Globus pallidus (tissue), 1 donor: ENCODE results near the gene GRID1.
"Not testable (repeated sequence)": the region's sequence is repeated elsewhere in the genome, so short reads cannot be mapped to it uniquely, and the experiment has no call there.

Experiments used
- DNase-seq: peaks from one replicate; pipeline ENCODE4 v3.0.0-alpha.2; 2015; ENCODE audit warnings: low spot score

GRID1 gene

DNA sequence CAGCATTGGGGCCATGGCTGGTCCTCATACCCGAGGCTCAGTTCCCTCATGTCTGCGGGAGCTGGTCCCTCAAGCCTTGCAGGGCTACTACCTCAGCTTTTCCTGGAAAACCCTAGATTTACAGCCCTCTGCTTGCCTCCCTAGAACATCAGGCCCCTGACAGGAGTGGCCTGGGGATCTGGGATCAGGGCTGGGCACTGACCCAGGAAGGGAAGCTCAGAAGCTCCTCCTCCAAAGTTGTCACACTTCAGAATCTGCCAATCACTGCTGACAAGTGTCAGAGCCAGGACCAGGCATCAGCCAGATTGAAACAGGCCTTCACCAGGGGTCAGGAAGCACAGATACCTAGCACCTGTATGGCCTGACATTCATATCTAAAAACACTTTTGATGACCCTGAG lies 115.2 kb downstream of the GRID1 start:
- no peak for DNase-seq

DNA sequence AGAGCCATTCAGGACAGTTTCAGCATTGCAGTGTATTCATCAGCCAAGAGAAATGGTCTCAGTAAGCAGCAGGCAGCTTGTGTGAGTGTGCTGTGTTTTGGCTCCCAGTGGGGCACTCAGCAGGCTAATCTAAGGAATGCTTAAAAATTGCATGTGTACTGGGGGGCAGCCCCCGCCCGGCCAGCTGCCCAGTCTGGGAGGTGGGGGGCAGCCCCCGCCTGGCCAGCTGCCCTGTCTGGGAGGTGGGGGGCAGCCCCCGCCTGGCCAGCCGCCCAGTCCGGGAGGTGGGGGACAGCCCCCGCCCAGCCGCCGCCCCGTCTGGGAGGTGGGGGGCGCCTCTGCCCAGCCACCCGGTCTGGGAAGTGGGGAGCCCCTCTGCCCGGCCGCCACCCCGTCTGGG lies 116.2 kb downstream of the GRID1 start:
- no peak for DNase-seq

DNA sequence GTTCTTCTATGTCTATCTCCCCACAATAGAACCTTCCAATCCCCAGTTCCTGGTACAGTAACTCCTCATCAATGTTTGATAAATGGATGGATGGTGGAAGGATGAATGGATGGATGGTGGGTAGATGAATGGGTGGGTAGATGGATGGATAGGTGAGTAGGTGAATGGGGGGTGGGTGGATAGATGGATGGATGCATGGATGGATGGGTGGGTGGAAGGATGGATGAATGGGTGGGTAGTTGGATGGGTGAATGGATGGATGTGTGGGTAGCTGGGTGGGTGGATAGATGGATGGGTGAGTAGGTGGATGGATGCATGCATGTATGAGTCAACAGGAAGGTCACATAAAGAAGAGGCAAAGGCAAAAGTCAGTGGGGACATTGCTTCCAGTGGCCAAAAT lies 116.8 kb downstream of the GRID1 start:
- DNase-seq = no peak

DNA sequence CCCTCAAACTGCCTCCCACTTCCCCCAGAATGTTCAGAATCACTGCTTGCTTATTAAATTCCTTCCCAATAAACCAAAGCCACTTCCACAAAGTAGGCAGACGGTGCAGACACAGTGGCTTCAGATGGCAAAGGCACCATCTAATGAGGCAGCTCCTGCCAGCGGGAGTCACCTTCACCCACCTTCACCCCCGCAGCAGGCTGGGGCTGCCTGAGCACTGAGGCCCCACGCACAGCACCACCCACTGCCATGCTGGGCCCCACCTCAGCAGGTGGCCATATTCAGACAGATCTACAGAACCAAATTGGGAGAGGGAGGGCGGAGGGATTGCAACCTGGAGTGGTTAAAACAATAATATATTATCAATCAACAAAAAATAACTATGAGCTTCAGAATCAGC lies 118.5 kb downstream of the GRID1 start:
- no peak for DNase-seq

DNA sequence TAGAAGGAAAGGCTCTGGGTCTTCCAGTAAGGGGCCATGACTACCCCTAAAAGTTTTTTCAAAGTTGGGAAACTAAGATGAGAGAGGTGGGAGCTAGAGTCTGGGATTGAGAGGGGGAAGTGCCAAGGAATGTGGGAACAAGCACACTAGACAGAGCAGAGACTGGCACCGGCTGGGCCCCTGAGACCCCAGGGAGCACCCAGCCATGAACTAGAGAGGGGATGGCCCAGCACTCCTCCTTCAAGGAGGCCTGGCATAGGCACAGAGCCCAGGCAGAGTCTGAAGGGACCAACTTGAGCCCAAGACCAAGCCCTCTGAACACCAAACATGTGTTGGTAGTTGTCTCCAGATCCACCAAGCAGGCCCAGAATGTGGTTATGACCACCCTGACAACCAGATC lies 119.0 kb downstream of the GRID1 start:
- DNase-seq = no peak

DNA sequence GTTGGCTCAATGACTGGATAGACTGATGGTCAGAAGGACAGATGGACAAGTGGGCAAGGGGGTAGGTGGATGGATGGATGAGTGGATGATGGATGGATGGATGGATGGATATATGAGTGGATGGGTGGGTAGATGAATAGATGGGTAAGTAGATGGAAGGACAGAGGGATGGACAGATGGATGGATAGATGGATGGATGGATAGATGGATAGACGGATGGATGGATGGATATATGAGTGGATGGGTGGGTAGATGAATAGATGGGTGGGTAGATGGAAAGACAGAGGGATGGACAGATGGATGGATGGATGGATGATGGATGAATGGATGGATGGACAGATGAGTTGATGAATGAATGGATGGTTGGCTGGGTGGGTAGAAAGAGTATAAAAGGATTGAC lies 119.5 kb downstream of the GRID1 start:
- no peak for DNase-seq

DNA sequence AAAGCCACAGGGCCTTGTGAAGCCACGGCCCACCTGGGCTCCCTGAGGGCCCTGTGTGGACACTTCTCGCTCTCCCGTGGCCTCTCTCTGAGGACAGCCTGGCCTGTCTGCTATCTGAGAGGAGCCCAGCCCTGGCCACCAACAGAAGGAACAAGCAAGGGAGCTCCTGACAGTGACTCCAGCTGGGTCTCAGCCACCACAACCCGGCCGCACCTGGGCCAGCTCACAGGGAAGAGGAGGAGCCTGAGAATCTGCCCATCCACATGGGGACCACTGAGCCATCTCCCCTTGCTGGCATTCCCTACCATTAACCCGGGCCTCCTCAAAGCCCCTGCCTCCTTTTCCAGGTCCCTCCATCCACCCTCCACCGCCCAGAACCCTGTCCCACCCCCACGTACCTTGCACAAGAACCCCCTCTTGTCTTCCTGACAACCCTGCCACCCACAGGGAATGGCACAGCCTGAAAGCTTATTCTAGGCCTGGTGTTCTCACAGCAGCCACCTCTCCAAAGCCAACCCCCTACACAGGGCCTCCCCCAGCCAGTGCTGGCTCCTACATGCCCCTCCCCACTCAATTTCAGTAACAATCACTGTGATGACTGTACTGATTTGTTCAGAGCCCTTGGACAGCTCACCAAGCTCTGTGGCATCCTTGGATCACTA lies 120.2 kb downstream of the GRID1 start:
- no peak for DNase-seq

DNA sequence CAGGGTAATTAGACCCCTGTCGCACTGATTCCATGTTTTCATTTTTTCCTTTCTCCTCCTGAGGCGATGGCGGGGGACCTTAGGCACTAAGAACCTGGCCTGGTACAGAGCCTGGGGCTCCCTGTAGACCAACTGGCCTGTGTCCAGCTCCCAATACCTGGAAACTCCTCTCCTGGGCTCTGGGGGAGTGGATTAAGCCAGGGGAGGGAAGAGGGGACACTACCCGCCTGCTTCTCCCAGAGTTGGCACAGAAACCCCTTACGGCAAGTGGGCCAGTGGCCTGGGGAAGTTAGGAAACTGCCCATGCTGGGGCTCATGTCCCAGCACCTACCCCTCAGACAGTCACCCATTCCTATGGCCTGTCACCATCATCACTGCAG lies 121.6 kb downstream of the GRID1 start:
- no peak for DNase-seq

DNA sequence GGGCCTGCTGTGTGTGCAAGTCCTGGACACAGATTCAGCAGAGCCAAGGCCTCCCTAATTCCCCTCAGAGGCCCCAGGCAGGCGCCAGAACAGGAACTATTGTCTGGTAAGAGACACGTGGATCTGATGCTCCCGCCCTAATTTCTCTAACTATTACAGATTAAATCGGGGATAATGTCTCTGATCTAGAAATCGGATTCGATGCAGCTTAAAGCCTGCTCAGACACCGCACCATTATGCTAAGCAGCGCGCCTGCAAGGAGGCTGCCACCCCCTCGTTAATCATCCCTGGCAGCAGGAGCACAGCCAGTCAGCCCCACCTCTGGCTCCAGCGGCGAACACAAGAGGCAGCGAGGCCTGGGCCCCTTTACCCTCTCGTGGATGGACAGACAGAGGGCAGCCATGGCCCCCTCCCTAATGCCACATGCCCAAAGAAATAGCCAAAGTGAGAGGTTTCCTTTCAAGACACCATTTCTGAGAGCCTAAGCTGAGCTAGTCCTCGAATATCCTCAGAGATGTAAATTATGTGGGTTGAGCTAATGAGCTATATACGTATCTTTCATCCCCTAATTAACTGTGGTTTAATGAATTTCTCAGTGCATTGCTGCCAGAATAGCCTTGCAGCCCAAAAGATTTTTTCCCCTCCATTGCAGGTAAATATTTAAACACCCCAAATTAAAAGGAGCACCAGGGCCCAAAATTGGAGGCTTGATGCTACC lies 122.1 kb downstream of the GRID1 start:
- DNase-seq = no peak

DNA sequence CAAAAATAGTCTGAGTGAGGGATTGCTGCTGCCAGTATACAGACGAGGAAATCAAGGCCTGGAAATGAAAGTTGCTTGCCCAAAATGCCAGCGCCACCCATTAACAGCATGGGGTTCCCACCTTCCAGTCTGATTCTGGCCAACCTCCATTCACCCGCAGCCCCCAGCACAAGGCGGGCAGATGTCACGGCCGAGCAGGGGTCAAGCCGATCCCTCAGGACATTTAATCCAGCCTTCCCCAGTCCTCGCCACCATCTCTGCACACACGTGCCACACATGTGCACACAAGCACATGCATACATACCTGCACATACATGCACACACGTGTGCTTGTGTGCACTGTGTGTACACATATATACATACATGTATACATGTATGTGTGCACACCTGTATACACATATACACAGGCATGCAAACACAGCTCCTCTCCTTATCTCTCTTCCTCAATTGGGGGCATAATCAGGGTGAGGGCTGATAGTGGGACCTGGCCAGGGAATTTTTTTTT lies 122.9 kb downstream of the GRID1 start:
- no peak for DNase-seq

DNA sequence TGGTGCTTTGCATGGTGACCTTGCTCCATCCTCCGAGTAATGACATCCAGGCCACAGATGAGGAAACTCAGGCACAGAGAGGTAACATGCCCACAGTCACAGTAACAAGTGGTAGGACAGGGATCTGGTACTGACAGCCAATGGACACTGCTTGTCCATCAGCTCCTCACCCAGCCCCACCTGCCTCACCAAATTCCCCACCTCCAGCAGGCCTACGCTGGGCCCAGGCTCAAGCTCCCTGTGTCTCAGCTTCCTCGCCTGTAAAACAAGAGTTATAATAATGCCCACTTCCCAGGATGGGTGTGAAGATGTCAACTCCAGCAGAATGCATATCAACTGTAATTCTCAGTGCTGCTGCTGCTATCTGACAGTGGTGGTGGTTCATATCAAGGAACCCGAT lies 123.8 kb downstream of the GRID1 start:
- DNase-seq = no peak

DNA sequence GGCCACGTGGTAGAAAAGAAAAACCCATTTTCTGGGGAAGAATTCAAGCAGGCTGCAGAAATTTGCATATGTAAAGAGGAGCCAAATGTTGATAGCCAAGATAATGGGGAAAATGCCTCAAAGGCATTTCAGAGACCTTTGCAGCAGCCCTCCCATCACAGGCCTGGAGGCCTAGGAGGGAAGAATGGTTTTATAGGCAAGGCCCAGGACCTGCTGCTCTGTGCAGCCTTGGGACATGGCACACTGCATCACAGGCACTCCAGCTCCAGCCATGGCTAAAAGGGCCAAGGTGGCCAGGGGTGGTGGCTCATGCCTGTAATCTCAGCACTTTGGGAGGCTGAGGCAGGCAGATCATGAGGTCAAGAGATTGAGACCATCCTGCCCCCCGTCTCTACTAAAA lies 128.5 kb downstream of the GRID1 start:
- not testable (repeated sequence) for DNase-seq

DNA sequence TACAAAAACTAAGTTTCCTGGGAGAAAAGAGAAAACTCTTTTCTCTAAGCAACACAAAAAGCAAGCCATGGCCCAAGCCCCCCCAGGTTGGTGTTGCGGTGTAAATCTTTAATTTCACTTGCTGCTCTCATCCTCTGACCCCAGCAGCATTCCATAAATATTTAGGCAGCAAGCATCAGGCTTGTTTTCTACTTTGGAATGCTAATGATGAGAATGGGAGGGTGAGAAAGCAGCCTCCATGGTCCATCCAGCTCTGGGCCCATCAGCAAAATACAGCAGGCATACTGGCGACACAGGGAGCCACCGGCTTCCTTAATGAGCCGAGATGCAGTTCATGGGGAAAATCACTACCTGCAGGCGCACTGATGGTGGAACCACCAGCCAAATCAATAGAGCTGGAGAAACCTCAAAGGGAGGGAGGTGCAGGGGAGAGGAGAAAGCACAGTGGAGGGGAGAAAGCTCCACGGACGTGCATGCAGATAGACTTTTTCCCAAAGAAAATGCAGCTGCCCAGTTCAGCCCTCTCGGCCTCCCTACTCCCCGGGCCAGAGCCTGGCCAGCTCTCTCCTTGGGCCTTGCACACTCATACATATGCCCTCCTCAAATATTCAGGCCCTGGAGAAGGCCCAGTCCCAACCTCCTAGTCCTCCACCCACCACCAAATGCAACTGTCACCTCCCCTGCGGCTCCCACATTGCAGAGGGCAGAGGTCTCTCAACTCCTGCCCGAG lies 131.9 kb downstream of the GRID1 start:
- no peak for DNase-seq

DNA sequence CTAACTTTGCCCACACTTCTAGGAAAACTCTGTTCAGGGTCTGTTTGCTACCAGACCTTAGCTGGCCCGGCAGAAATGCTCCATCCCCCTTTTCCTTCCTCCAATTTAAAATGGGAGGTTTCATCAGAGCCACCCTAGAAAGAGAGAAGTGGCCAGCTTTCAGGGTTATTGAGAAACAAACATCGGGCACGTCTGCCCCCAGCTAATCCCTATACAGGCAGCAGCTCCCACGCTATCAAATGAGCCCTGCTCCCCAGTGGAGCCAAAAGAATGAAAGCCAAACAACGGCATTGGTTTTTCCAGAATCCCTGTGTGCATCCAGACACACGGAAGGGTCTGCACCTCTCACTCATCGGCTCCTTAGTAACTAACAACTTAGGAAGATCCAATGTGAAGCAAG lies 132.5 kb downstream of the GRID1 start:
- DNase-seq = no peak

DNA sequence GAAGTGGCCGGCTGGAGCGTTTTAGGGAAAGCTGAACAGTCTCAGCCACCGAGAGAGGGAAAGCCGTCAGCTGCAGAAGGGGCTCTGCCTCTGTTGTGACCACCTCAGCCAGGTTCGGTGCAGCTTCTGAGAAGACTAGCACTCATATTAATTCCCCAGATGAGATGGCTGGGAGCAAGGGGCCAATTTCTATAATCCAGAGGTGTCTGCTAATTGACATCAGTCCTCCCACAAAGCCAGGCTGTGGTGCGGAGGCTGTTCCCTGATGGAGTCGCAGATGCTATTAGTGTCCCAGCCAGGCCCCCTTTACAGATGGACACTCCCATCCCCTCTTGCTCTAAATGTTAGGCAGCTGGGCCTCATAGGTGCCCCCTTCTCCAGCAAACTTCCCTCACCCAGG lies 133.5 kb downstream of the GRID1 start:
- DNase-seq = no peak

DNA sequence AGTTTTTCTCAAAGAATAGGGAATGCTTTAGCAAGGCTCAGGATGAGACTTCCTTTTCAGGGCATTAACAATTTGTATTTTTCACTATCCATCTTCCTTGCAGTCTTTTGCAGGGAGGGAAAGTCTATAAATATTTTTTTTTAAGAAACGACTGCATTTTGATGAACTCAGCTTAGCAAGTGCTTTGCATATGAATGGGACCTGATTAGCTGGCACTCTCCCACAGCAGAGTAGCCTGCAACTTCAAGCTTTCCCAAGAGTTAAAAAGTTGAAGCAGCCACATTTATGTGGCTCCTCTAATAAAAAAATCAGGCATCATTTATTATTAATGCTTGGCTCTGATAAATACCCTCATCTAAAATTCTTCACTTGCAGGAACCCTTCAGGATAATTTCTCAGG lies 134.0 kb downstream of the GRID1 start:
- DNase-seq = no peak

DNA sequence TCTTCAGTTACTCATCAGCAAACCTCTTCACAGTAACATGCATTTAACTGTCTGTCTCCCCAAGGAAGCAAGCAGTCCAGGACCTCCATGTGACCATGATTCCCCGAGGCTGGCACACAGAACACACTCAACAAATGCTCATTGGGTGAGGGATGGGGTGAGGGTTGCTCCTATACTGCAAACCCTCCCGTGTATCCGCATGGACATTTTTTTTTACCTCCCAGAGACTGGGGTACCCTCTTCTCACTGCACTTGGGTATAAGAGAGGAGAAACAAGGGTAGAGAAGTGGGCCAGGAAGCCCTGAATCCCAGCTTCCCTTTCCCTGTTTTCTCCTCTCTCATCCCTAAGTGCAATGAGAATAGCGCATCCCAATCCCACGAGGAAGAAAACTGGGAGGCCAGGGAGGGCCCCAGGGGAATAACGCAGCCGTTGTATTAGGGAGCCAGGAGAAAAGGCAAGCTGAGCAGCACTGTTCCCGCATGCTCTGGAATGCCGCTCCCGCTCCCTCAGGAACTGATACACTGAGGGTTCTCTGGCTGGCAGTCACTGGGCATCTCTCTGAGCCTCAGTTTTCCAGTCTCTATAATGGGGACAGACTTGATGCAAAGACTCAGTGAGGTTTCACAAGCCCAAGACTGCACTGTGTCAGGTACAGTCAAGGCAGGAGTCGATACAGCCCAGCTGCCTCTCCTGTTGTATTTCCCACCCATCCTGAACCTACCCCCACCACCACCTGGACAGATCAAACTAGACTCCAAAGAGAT lies 134.6 kb downstream of the GRID1 start:
- no peak for DNase-seq

DNA sequence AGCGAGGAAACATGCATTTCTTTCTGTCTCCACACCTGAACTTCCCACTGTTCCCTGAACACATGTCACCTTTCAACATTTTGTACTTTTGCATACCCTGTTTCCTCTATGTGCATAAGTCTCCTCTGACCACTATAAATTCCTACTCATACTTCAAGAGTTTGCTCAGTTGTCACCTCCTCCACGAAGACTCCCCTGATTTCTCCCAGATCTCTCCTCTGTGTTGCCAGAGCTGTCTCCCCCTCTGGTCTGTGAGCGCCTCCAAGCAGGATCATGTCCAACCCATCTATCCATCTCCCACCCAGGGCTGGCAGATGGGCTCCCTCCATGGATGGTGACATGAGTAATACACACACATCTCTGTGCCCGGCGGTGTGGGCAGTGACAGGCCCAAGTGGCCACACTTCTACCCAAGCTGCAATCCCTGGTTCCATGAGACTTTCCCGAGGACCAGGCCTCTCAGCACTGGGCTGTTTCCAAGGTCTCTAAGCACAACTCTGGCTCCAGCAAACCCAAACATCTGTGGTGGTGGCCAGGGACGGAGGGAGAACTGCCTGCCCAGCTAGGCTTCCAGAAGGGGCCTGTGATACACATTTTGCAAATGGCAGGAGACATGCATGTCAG lies 135.9 kb downstream of the GRID1 start:
- DNase-seq = no peak

DNA sequence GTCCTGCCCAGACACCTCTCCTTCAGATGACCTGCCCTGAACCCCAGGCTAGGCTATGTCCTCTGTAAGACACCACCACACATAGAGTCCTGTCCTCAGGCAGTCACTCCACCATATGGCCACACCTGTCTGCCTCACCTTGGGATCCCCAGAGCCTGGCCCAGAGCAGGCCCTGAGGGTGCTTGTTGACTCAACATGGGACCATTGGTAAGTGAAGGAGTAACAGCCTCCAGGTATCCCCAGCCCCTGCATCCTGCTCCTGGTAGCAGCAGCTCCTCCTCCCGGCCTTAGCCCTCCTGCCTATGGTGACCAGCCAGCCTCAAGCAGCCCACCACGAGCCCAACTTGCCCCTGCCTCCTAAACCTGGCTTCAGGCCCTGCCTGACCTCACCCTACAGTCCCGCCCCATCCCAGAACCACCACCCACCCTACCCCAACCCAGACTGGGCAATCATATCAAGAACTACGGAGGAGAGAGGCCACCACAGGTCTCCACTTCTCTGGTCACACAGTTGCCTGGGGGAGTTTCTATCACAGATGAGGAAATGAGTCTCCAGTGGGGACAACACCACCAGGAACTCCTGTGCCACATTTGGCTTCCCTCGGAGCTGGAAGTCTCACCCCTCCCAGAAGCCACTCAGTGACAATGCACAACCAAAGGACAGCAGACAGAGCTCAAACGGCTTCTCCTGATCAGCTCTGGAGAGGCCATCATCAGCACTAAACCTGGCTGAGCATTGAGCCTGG lies 136.6 kb downstream of the GRID1 start:
- no peak for DNase-seq

DNA sequence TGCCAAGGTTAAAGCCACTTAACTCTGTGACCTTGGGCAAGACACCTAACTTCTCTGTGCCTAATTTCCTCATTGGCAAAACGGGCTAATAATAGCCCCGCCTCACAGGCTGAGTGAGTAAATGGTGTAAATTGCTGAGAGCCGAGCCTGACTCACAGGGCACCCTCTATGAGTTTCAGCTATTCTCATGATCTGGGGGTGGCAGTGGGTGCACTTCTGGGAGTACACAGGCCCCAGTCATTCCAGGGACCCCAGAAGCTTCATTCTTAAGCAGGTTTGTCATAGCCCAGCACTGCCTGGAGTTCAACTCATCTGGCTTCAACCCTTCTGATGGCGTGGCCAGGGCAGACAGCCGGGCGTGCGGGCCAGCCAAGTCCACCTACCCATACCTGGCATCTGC lies 137.2 kb downstream of the GRID1 start:
- no peak for DNase-seq
